Fibroblast of lung (primary cell): Measurements from ENCODE around the gene MBD6. TPM values are rescaled to one million over a fixed set of nuclear protein-coding genes. Genes with fewer than 3 reads are reported as not detected.

Experiments used
- DNase-seq, 2 donors: peaks; one replicate each; pipeline versions ENCODE4 v3.0.0 to v3.0.0-alpha.2; 2010; ENCODE audit warnings: low read depth in 2 of 2
- H2AFZ ChIP-seq: 2 replicates; pipeline ENCODE4 v1.5.1; 2012; ENCODE audit warnings: low read length, control low read depth, inconsistent platforms
- H3K27ac ChIP-seq: 2 replicates; pipeline ENCODE4 v1.5.1; 2011; ENCODE audit warnings: low read length, control low read depth; ENCODE audit not compliant: insufficient read depth
- H3K27me3 ChIP-seq: 2 replicates; pipeline ENCODE4 v1.5.1; 2011; ENCODE audit warnings: mild to moderate bottlenecking, low read length; ENCODE audit not compliant: control insufficient read depth, insufficient read depth
- H3K36me3 ChIP-seq: 2 replicates; pipeline ENCODE4 v1.5.1; 2011; ENCODE audit warnings: low read length; ENCODE audit not compliant: control insufficient read depth, insufficient read depth
- H3K4me1 ChIP-seq: 2 replicates; pipeline ENCODE4 v1.5.1; 2011; ENCODE audit warnings: low read length; ENCODE audit not compliant: control insufficient read depth, insufficient read depth; ENCODE audit errors: extremely low read depth
- H3K4me2 ChIP-seq: 2 replicates; pipeline ENCODE4 v1.5.1; 2011; ENCODE audit warnings: low read length, control low read depth; ENCODE audit not compliant: insufficient read depth; ENCODE audit errors: extremely low read depth
- H3K4me3 ChIP-seq, 4 experiments: fragments of 200-600 bp in 1 of 4; sonication (generic) in 1 of 4; replicated peaks in 1 of 4; 2 replicates each; pipeline ENCODE4 v1.5.1; 2011 to 2016; ENCODE audit warnings: low read length in 4 of 4, low read depth in 3 of 4, mild to moderate bottlenecking in 3 of 4, control low read depth in 2 of 4, inconsistent platforms in 1 of 4, mixed read lengths in 1 of 4; ENCODE audit not compliant: insufficient read depth in 1 of 4; ENCODE audit errors: control extremely low read depth in 1 of 4
- H3K79me2 ChIP-seq: 2 replicates; pipeline ENCODE4 v1.5.1; 2012; ENCODE audit warnings: mild to moderate bottlenecking, low read length, inconsistent platforms; ENCODE audit not compliant: control insufficient read depth, insufficient read depth
- H3K9ac ChIP-seq: 2 replicates; pipeline ENCODE4 v1.5.1; 2011; ENCODE audit warnings: mild to moderate bottlenecking, low read length, control low read depth; ENCODE audit not compliant: insufficient read depth
- H3K9me3 ChIP-seq: 2 replicates; pipeline ENCODE4 v1.5.1; 2012; ENCODE audit warnings: low read depth, low read length; ENCODE audit not compliant: control insufficient read depth, insufficient read depth
- H4K20me1 ChIP-seq: 2 replicates; pipeline ENCODE4 v1.5.1; 2011; ENCODE audit warnings: low read length; ENCODE audit not compliant: control insufficient read depth, insufficient read depth; ENCODE audit errors: extremely low read depth
- EZH2 ChIP-seq: IDR thresholded peaks from 2 replicates; pipeline ENCODE4 v1.5.1; 2012; ENCODE audit warnings: low read length, control low read depth, mild to moderate bottlenecking; ENCODE audit errors: missing control alignments
- polyA plus RNA-seq, 2 donors: library from polyadenylated mRNA; depleted of rRNA in 1 of 2; stranded (reverse) in 1 of 2; unstranded in 1 of 2; fragments of >200 nt; gene quantifications; 2 replicates each; pipeline ENCODE4 v1.2.1, GENCODE V29; 2011 to 2012; ENCODE audit warnings: missing spikeins in 1 of 2
- total RNA-seq: library from RNA; depleted of rRNA; stranded (reverse); fragments of >200 nt; gene quantifications from 2 replicates; pipeline ENCODE4 v1.2.1, GENCODE V29; 2014
- TF ChIP-seq, protein P1 (sequence below), 2 donors: IDR thresholded peaks in 1 of 2; conservative IDR thresholded peaks in 1 of 2; 1 replicate in 1 of 2; 2 replicates in 1 of 2; pipeline ENCODE4 v1.5.1; 2011 to 2012; ENCODE audit warnings: low read length in 2 of 2, control low read depth in 1 of 2, inconsistent platforms in 1 of 2, low read depth in 1 of 2, mild to moderate bottlenecking in 1 of 2

Gene MBD6
- total and polyA plus RNA-seq, 2 donors (not counting 1 experiment from before 2014, with no cell fraction given), result 3.0 to 7.1 TPM

GRCh38 chr12:57524814-57525614 is 2.4 kb downstream of the MBD6 start:
- Histone ChIP-seq H3K79me2 (peaks cover 25% of the 10 kb centered on the region), H3K4me3 (peak overlapping the region in 3 of 4 experiments; percentile 14 to 91 (median 68)), H3K9ac (no peak overlapping the region), H3K9me3 (no peaks in the 10 kb centered on the region), H3K27ac (no peak overlapping the region), H2AFZ (no peak overlapping the region), H4K20me1 (no peaks in the 10 kb centered on the region), H3K4me1 (peaks cover 19% of the 10 kb centered on the region), H3K27me3 (no peaks in the 10 kb centered on the region), H3K36me3 (peaks cover 16% of the 10 kb centered on the region), H3K4me2 (peak overlapping the region; percentile 89)
- TF ChIP-seq, protein P1, sequence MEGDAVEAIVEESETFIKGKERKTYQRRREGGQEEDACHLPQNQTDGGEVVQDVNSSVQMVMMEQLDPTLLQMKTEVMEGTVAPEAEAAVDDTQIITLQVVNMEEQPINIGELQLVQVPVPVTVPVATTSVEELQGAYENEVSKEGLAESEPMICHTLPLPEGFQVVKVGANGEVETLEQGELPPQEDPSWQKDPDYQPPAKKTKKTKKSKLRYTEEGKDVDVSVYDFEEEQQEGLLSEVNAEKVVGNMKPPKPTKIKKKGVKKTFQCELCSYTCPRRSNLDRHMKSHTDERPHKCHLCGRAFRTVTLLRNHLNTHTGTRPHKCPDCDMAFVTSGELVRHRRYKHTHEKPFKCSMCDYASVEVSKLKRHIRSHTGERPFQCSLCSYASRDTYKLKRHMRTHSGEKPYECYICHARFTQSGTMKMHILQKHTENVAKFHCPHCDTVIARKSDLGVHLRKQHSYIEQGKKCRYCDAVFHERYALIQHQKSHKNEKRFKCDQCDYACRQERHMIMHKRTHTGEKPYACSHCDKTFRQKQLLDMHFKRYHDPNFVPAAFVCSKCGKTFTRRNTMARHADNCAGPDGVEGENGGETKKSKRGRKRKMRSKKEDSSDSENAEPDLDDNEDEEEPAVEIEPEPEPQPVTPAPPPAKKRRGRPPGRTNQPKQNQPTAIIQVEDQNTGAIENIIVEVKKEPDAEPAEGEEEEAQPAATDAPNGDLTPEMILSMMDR (conservative IDR thresholded peaks at IDR 0.05 in 1 of 2, IDR thresholded peaks at IDR 0.05 in 1 of 2; ENCODE audit: low read depth in 1 of 2, low read length in 2 of 2), result no peak
- TF ChIP-seq EZH2, result no peak
- DNase-seq, result no peak

DNA sequence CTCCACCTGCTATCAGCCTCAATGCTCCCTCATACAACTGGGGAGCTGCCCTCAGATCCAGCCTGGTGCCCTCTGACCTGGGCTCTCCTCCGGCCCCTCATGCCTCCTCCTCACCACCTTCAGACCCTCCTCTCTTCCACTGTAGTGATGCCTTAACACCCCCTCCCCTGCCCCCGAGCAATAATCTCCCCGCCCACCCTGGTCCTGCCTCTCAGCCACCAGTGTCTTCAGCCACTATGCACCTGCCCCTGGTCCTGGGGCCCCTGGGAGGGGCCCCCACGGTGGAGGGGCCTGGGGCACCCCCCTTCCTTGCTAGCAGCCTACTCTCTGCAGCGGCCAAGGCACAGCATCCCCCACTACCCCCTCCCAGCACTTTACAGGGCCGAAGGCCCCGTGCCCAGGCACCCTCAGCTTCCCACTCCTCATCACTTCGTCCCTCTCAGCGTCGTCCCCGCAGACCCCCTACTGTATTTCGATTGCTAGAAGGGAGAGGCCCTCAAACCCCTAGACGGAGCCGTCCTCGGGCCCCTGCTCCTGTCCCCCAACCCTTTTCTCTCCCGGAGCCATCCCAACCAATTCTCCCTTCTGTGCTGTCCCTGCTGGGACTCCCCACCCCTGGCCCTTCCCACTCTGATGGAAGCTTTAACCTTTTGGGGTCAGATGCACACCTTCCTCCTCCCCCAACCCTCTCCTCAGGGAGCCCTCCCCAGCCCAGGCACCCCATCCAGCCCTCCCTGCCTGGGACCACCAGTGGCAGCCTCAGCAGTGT is 3.2 kb downstream of the MBD6 start:
- H3K9ac ChIP-seq, result no peak overlapping the region
- H3K9me3 ChIP-seq, result no peaks in the 10 kb centered on the region
- no peak for TF ChIP-seq EZH2
- TF ChIP-seq, protein P1 (conservative IDR thresholded peaks at IDR 0.05 in 1 of 2, IDR thresholded peaks at IDR 0.05 in 1 of 2; ENCODE audit: low read depth in 1 of 2, low read length in 2 of 2), result no peak
- peaks cover 23% of the 10 kb centered on the region for H3K79me2 ChIP-seq
- no peak overlapping the region for H3K4me2 ChIP-seq
- H3K36me3 ChIP-seq, result peaks cover 16% of the 10 kb centered on the region
- DNase-seq, result no peak
- H2AFZ ChIP-seq, result no peak overlapping the region
- peaks cover 19% of the 10 kb centered on the region for H3K4me1 ChIP-seq
- no peak overlapping the region for H3K4me3 ChIP-seq
- no peaks in the 10 kb centered on the region for H3K27me3 ChIP-seq
- no peak overlapping the region for H3K27ac ChIP-seq
- H4K20me1 ChIP-seq, result no peaks in the 10 kb centered on the region

DNA sequence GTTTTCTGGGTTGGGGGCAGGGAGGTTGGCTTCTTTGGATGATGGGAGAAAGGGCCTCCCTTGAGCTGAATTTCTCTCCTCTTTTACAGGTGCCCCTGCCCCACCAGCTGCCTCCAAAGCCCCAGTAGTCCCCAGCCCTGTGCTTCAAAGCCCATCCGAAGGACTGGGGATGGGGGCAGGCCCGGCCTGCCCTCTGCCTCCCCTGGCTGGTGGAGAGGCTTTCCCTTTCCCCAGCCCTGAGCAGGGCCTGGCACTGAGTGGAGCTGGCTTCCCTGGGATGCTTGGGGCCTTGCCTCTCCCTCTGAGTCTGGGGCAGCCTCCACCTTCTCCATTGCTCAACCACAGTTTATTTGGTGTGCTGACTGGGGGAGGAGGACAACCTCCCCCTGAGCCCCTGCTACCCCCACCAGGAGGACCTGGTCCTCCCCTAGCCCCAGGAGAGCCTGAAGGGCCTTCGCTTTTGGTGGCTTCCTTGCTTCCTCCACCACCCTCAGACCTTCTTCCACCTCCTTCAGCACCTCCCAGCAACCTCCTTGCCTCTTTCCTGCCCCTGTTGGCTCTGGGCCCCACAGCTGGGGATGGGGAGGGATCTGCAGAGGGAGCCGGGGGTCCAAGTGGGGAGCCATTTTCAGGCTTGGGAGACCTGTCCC is 4.0 kb downstream of the MBD6 start:
- Histone ChIP-seq H3K4me2 (no peak overlapping the region), H3K79me2 (peaks cover 23% of the 10 kb centered on the region), H2AFZ (no peak overlapping the region), H3K4me1 (peaks cover 14% of the 10 kb centered on the region), H3K9ac (no peak overlapping the region), H3K9me3 (no peaks in the 10 kb centered on the region), H3K36me3 (peaks cover 18% of the 10 kb centered on the region), H3K27me3 (no peaks in the 10 kb centered on the region), H4K20me1 (no peaks in the 10 kb centered on the region), H3K27ac (no peak overlapping the region), H3K4me3 (no peak overlapping the region)
- TF ChIP-seq, protein P1 (conservative IDR thresholded peaks at IDR 0.05 in 1 of 2, IDR thresholded peaks at IDR 0.05 in 1 of 2; ENCODE audit: low read depth in 1 of 2, low read length in 2 of 2), result no peak
- no peak for TF ChIP-seq EZH2
- DNase-seq, result no peak
